HG03196 (cell line): ENCODE measurements around the gene IRX6.

Source experiments
- ATAC-seq: cut with Tn5 transposase; IDR thresholded peaks from one replicate; pipeline ENCODE4 v1.9.1; 2021; ENCODE audit not compliant: unreplicated experiment

The IRX6 gene

DNA sequence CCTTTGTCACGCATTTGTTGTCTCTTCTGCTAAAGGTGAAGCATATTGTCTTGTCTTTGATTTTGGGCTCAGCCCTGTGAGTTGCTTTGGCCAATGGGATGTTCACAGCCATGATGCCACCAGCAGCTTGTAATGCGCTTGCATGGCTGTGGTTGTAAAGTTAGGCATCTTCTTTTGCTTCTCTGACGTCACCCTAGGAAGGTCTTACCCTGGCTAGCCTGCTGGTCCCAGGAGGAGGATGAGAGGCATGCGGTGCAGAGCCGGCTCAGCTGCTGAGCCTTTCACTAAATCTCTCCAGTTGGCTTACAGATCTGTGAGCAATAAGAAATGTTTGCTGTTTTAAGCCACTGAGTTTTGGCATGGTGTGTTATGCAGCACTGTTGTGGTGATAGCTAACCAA is 40.8 kb downstream of the IRX6 start:
- no peak for ATAC-seq

DNA sequence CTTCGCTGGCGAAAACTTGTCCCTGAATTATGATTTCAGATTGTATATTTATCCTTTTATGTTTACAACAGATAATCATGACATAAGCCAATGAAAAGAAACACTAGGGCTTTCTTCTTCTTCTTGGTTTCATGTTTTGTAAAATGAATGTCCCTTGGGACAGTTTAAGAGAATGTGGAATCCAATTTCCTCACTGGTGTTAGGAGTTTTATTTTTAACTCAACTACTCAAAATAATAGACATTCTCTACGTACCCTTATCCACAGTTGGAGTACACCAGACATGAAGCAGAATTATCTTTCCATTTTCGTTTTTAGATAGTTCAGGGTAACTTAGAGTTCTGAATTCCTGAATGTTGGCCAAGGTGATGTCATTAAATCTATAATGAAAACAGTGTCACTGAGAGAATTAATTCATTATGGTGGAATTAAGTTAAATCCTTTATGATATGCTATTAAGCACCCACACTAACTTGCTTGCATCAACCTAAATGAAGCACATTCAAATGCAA is 43.4 kb downstream of the IRX6 start:
- no peak for ATAC-seq

DNA sequence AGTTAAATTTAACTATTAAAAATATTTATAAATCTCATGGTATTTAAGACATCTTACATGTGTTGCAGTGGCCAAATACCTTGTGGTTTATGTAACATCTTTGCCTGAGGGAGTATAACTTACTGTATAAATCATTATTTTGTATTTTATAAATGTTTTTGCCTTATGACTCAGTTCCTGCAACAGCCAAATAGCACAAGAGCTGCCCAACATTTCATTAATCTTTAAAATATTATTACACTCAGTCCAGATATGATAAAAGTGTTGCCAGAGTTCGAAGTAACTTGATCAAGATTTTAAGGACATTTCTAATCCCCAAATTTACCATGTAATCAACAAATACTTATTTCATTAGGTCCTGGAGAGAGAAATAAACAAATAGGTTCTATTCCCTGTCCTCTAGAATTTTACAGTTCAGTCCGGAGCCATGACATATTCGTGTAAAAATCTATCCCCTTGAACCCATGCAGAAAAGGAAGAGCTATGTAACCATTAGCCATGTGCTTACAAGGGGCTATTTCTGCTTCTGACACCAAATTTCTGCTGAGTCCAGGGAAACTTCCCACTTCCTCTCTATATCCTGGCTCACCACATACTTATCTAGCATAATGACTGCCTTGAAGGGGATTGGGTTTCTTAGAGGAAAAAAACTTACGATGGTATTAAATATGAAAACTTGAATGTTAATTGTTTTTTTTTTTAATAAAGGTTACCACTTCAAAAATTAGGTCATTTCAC is 44.0 kb downstream of the IRX6 start:
- no peak for ATAC-seq

DNA sequence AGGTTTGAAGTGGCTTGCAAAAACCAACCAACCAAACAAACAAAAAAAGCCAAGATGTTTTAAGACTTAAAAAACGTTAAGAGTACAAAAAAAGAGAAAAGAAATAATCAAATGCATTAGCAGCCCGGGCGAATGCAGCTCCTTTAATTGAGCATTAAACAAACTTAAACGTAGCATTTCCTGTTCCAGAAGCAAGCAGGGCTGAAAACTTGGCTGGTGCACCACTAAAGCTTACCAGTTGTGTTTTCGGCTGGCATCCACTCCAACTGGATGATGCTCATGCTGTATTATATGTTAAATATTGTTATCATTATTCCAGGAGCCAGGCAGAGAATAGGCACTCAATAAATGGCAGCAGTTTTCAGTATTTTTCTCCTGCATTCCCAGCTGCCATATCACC is 45.1 kb downstream of the IRX6 start:
- ATAC-seq, result no peak

DNA sequence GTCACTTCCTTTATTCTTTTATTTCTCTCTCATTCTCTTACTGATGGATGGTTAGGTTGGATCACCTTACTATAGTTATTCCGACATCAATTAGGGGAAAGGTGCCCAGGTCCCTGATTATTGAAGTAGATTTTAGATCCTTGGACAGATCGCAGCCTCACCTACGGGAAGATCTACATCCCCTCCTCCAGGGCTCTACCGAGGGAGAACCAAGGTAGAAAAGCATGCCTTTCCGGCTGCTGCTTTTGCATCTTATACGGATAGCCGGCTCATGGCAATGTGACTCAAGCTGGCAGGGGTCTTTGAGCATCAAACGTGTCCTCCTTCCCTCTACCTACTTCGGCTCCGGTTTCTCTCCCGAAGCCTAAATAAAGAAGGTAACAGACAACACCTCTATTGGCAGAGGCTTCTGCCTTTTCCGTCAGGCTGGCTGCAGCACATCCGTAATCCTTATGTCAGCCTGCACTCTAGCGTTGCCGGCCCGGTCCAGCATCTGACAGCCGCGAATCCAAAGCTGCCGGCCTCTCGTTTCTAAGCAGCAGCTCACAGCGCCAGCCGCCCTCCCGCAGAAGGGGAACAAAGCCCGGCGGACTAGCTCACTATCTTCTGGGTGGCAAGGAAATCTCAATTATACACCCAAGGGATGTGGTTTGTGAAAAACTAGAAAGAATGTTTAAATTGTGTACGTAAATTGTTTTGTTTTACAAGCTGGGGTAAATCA is 46.9 kb downstream of the IRX6 start:
- no peak for ATAC-seq

DNA sequence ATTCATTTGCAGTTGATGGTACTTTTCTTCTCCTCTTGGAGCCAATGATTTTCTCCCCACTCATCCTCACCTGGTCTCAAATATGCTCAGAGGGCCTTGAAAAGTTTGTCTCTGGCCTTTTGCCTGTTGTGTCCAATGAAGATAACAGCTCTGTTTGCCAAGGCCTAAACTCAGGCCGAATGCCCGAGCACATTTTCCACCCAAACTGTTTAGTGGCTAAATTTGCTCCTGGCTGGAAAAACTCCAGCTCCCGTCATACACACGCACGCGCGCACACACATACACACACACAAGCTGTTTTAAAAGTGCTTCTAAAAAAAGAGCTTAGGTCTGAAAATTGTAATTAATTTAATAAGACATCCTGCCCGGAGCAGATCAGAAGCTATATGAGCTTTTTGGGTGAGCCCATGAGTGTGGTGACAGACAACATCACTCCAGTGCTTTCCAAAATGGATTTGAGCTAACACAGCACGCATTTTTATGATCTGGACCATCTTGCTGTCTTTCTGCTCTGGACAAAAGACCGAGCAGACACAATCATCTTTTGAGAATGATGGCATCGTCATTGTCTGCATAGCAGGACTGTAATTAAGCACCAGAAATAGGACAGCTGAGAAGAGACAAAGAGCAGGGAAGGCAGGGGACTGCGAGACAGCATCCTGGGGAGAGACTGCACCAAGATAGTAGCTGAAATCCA is 48.9 kb downstream of the IRX6 start:
- no peak for ATAC-seq

DNA sequence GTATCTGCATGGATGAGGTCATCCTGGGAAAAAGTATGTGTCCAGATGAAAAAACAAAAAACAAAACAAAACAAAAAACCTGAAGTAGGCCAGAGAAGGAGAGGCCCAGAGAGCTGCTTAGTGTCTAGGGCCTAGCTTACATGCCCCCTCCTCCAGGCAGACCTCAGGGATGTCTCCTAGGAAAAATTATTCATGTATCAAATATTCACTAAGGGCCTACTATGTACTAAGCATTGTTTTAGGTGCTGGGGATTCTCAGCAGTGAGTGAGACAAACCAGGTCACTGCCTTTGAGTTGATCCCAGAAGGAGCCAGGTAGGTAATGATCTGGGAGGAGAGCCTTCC is 49.5 kb downstream of the IRX6 start:
- ATAC-seq, result no peak

DNA sequence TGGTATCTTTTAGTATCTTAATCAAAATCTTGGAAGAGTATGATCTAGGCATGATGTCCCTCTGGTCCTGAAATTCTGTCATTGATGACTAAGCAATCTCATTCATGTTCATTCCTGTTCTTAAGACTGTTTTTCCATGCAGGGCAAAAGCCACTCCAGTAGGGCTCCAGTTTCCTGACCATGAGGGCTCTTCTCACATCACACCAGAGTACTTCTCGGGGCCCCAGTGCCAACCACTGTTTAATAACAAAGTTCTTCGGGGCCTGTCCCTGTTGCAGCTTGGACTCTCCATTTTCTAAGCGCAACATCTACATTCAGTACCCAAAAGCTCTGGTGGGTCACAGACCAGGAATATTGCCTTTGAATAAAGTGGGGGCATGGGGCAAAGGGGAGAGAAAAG is 52.0 kb downstream of the IRX6 start:
- ATAC-seq, result no peak

DNA sequence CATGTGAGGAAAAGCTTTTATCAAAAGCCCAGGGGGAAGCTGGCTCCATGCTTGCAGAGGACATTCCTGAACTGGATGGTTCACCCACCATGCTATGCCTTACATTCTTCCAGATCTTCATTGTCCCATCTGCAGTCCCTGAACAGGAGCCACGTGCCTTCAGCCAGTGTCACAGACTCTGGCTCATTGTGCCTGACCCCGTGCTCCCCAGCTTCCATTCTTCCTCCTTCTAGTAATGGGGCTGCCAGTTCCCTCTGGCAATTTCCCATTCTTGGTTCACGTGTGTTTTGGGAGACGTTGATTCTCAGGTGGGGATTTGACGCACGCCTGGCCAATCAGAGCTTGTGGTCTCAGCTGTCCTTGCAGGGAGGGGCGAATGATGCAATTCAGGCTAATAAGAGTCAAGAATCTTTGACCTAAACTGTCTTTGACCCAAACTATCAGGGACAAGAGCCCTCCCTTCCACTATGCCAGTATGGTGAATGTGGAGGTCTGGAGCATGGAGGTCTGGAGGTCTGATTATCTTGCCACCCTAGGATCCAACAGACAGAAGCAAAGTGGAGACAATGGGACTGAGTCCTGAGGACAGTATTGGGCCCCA is 52.7 kb downstream of the IRX6 start:
- ATAC-seq, result no peak

DNA sequence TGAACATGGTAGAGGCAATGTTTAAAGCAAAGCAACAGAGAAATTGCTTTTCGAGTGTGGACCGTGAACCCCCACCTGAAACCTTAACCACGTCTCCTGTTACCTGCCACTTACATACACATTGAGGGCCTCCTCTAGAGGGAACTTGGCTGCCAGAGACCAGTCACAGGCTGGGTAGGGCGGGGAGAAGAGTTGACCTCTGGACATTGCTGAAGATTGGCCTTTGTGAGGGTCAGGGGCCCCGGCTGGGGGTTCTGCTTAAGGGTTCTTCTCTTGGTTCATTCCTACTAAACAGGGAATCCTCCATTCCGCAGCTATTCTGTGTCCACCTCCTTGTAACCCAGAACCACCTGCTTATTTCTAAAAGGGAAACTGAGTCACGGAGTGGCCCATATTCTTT is 53.8 kb downstream of the IRX6 start:
- no peak for ATAC-seq

DNA sequence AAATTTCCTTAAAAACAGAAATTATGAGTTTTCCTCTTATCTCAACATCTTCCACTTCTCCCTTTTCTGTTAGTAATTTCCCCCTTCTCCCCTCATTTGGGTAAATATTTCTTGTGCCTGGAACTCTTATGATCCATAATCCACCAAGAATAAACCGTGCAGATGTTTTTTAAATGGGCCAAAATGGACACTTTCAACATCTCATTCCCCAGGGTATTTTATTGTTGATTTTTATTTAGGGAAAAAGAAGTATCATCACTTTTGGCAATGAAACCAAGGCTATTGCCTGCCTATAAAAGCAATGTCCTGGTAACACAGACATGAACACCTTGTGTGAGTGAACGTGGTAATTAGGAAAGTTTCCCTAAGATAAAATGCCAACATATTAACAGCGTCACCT is 54.6 kb downstream of the IRX6 start:
- ATAC-seq, result no peak

DNA sequence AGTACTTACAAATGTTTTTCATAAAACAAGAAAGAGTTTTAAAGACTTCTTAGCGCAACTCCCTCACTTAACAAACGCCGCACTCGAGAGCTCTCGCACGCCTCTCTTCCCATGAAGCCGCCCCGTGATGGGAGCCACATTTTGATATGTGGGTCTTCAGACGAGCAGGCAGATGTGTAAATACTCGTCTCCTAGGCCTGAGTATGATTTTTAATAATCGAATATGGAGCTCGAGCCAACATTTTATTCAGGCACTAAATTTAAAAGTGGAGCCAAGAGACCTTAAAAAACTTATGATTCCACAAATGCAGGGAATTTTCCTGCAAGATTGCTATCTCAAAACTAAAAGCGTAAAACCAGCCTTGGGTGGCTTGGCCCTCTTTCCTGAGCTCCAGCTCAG is 55.4 kb downstream of the IRX6 start:
- ATAC-seq, result no peak

DNA sequence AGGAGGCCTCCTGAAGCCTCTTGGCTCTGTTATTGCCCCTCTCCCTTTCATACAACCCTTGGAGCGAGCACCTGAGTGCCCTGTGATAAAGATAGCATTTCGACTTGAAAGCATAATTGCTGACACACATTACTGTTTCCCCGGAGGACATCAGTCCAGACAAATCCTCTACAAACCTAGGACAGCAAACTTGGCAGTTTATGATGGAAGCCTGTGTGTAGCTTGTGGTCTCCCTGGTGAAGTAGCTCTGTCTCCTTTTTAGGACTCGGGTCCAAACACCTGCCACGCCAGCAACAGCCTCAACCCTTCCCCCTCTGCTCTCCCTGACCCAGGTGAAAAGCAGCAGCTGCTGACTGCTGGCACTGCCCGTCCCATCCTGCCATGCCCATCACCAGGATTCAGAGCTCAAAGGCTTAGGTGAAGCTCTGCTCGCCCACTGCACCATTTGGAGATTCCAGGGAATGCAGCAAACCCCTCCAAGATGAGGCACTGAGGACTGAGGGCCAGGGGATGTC is 55.9 kb downstream of the IRX6 start:
- ATAC-seq, result no peak
